DMS153 treated with DMSO at 0.1 percent for 48 hours (cell line): Measurements from ENCODE around the gene XAGE3.
"Not testable (repeated sequence)": the region's sequence is repeated elsewhere in the genome, so short reads cannot be mapped to it uniquely, and the experiment has no call there.

ENCODE experiments used
- DNase-seq: peaks from one replicate; lab custom pipeline; 2025; ENCODE audit not compliant: unreplicated experiment; lab: John Stamatoyannopoulos, UW

XAGE3 gene

DNA sequence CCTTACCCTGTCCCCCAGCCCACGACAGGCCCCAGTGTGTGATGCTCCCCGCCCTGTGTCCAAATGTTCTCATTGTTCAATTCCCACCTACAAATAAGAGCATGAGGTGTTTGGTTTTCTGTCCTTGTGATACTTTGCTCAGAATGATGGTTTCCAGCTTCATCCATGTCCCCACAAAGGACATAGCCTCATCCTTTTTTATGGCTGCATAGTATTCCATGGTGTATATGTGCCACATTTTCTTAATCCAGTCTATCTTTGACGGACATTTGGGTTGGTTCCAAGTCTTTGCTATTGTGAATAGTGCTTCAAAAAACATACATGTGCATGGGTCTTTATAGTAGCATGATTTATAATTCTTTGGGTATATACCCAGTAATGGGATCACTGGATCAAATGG lies 24.3 kb downstream of the XAGE3 start:
- not testable (repeated sequence) for DNase-seq

- no peak for DNase-seq
Observed at GRCh38 chrX:52839137-52839536, 28.7 kb downstream of the XAGE3 start.

- no peak for DNase-seq
Observed at GRCh38 chrX:52830551-52830950, 37.3 kb downstream of the XAGE3 start.

- DNase-seq = no peak
Observed at GRCh38 chrX:52824608-52825007, 43.3 kb downstream of the XAGE3 start.

DNA sequence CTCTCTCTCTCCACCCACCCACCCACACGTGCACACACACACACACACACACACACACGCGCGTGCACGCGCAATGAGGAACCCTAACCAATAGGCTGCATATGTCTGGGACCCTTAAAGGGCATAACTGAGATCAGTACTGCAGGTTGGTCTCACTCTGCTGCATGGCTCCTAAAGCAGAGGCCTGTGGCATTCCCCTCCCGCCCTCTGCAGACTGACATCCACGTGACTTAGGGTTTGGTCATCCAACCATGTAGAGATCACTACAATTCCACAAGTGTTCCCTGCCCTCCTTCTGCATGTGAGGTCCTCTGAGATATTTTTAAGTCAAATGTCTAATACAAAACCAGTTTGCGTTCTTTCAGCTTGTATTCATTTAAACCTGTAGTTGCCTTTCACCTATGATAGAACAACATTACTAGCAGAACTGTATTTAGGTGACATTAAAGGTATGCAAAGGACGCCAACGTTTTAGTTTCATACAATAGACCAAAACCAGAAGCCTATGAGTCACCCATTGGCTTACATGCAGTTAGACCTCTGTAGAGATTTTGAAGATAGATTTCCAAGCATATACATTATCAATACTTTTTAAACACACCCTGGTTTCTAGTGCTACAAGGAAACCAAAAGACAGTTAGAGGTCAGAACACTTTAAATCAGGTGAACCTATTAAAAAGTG lies 46.7 kb downstream of the XAGE3 start:
- DNase-seq = no peak

DNA sequence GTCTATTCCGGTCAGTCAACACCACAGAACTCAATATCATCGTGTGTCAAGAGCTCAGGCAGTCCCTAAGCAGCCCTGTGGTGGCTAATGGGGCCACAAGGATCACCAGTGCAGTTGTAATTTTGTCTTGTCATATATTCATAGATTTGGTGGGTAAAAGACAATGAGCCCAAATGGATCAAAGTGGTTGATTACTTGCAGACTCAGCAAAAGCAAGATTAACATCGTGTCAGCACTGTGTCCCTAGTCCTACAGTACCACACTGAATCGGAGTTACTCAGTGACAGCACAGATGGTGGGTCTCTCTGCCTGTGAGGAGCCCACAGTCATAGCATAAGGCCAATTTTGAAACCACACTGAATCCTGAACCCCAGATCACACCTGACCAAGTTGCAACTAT lies 48.1 kb downstream of the XAGE3 start:
- no peak for DNase-seq
